DND-41 (cell line): ENCODE data around the gene BRINP3.

ENCODE experiments used
- ATAC-seq: fragments of 200-7000 bp; cut with Tn5 transposase; 3 replicates; pipeline ENCODE4 v1.9.1; 2021; ENCODE audit warnings: low read depth; ENCODE audit not compliant: insufficient read depth
- DNase-seq: peaks from one replicate; pipeline ENCODE4 v3.0.0-alpha.2; 2020
- H2AFZ ChIP-seq: 2 replicates; pipeline ENCODE4 v1.6.0; 2012; ENCODE audit warnings: low read depth, low read length
- H3K27ac ChIP-seq: 2 replicates; pipeline ENCODE4 v1.5.1; 2012; ENCODE audit warnings: low read length, inconsistent platforms
- H3K27me3 ChIP-seq: fragments of 200-600 bp; sonication (generic); 2 replicates; pipeline ENCODE4 v1.6.0; 2012; ENCODE audit warnings: low read length, mild to moderate bottlenecking, inconsistent platforms; ENCODE audit not compliant: insufficient read depth, poor library complexity
- H3K36me3 ChIP-seq: 2 replicates; pipeline ENCODE4 v1.5.1; 2012; ENCODE audit warnings: low read length, inconsistent platforms; ENCODE audit not compliant: insufficient read depth
- H3K4me1 ChIP-seq: 2 replicates; pipeline ENCODE4 v1.5.1; 2012; ENCODE audit warnings: mild to moderate bottlenecking, low read length; ENCODE audit not compliant: insufficient read depth
- H3K4me2 ChIP-seq: 2 replicates; pipeline ENCODE4 v1.6.0; 2012; ENCODE audit warnings: mild to moderate bottlenecking, moderate library complexity, low read length, inconsistent platforms; ENCODE audit not compliant: insufficient read depth
- H3K4me3 ChIP-seq, 2 experiments: fragments of 200-600 bp in 1 of 2; shearing (Covaris generic) in 1 of 2; 2 replicates each; pipeline ENCODE4 v1.5.1; 2012 to 2016; ENCODE audit warnings: inconsistent platforms in 2 of 2, low read length in 2 of 2, mild to moderate bottlenecking in 2 of 2, low read depth in 1 of 2, moderate library complexity in 1 of 2
- H3K79me2 ChIP-seq: 2 replicates; pipeline ENCODE4 v1.6.0; 2012; ENCODE audit warnings: low read length, inconsistent platforms; ENCODE audit not compliant: insufficient read depth
- H3K9ac ChIP-seq: 2 replicates; pipeline ENCODE4 v1.6.0; 2012; ENCODE audit warnings: low read depth, mild to moderate bottlenecking, inconsistent platforms, low read length, moderate library complexity
- H3K9me3 ChIP-seq: 2 replicates; pipeline ENCODE4 v1.5.1; 2012; ENCODE audit warnings: low read length, moderate library complexity, mild to moderate bottlenecking, inconsistent platforms; ENCODE audit not compliant: insufficient read depth, severe bottlenecking
- H4K20me1 ChIP-seq: 2 replicates; pipeline ENCODE4 v1.6.0; 2012; ENCODE audit warnings: low read length; ENCODE audit not compliant: insufficient read depth
- CTCF ChIP-seq: IDR thresholded peaks from 2 replicates; pipeline ENCODE4 v1.5.1; 2012; ENCODE audit warnings: borderline replicate concordance, low read length, moderate library complexity, mild to moderate bottlenecking; ENCODE audit not compliant: poor library complexity, severe bottlenecking; ENCODE audit errors: extremely low read depth
- EZH2 ChIP-seq: IDR thresholded peaks from 3 replicates; pipeline ENCODE4 v1.6.1; 2012; ENCODE audit warnings: borderline replicate concordance, low read depth, mild to moderate bottlenecking, moderate library complexity, low read length, inconsistent platforms; ENCODE audit not compliant: severe bottlenecking

Gene BRINP3

GRCh38 chr1:190444464-190444863, 33.2 kb downstream of the BRINP3 start:
- Histone ChIP-seq H3K4me2 (no peak overlapping the region), H3K4me3 (no peak overlapping the region), H3K4me1 (no peaks in the 10 kb centered on the region), H2AFZ (no peak overlapping the region), H3K79me2 (no peaks in the 10 kb centered on the region), H3K36me3 (no peaks in the 10 kb centered on the region), H3K27ac (no peak overlapping the region), H4K20me1 (no peaks in the 10 kb centered on the region), H3K27me3 (no peaks in the 10 kb centered on the region), H3K9me3 (no peaks in the 10 kb centered on the region), H3K9ac (no peak overlapping the region)
- ATAC-seq = no peak
- TF ChIP-seq EZH2 = no peak
- TF ChIP-seq CTCF = no peak
- no peak for DNase-seq

GRCh38 chr1:190439447-190439846, 38.2 kb downstream of the BRINP3 start:
- Histone ChIP-seq H3K4me1 (no peaks in the 10 kb centered on the region), H3K4me2 (no peak overlapping the region), H3K79me2 (no peaks in the 10 kb centered on the region), H4K20me1 (no peaks in the 10 kb centered on the region), H3K4me3 (no peak overlapping the region), H3K9ac (no peak overlapping the region), H2AFZ (no peak overlapping the region), H3K9me3 (no peaks in the 10 kb centered on the region), H3K36me3 (no peaks in the 10 kb centered on the region), H3K27ac (no peak overlapping the region), H3K27me3 (no peaks in the 10 kb centered on the region)
- ATAC-seq (no peak), DNase-seq (no peak)
- TF ChIP-seq EZH2 (no peak), CTCF (no peak)

GRCh38 chr1:190436615-190437014, 41.0 kb downstream of the BRINP3 start:
- ATAC-seq = peak; percentile 33; the same call in 1 of the 3 replicates

More at GRCh38 chr1:190436615-190437014, 41.0 kb downstream of the BRINP3 start:
- Histone ChIP-seq H3K79me2 (no peaks in the 10 kb centered on the region), H4K20me1 (no peaks in the 10 kb centered on the region), H3K27ac (no peak overlapping the region), H2AFZ (no peak overlapping the region), H3K4me2 (no peak overlapping the region), H3K4me1 (no peaks in the 10 kb centered on the region), H3K4me3 (no peak overlapping the region), H3K27me3 (no peaks in the 10 kb centered on the region), H3K9ac (no peak overlapping the region), H3K36me3 (no peaks in the 10 kb centered on the region), H3K9me3 (no peaks in the 10 kb centered on the region)
- DNase-seq = no peak
- TF ChIP-seq EZH2 = no peak
- TF ChIP-seq CTCF = peak; percentile 33
